GM13977 (cell line): ENCODE measurements around the gene CLPTM1L.
"Not testable (repeated sequence)": the region's sequence is repeated elsewhere in the genome, so short reads cannot be mapped to it uniquely, and the experiment has no call there.

Source experiments
- DNase-seq: peaks from one replicate; pipeline ENCODE4 v3.0.0; 2012; ENCODE audit warnings: low spot score
- CTCF ChIP-seq: IDR thresholded peaks from 2 replicates; pipeline ENCODE4 v1.5.1; 2012; ENCODE audit warnings: mild to moderate bottlenecking, control low read depth; ENCODE audit not compliant: insufficient read depth; ENCODE audit errors: extremely low read depth, missing control alignments
- in situ Hi-C: fragments of 300-500 bp; cut with MboI; formaldehyde crosslinking; loops from one replicate; pipeline ENCODE4 v1.12.0; 2022; ENCODE audit warnings: low sequenced_read_pairs, low pct_unique_long_range_greater_than_20kb, mixed read lengths, inconsistent platforms; ENCODE audit not compliant: unreplicated experiment

CLPTM1L gene

GRCh38 chr5:1293416-1294205 lies 51.3 kb downstream of the CLPTM1L start:
- no peak for TF ChIP-seq CTCF
- in situ Hi-C loops: no loop called here
- DNase-seq: no peak

- TF ChIP-seq CTCF: no peak
- DNase-seq: no peak
- in situ Hi-C loops: no loop called here
These were observed 52.0 kb downstream of the CLPTM1L start for GRCh38 chr5:1292846-1293415.

- in situ Hi-C loops: no loop called here
- no peak for TF ChIP-seq CTCF
- DNase-seq: no peak
These were observed 52.8 kb downstream of the CLPTM1L start for GRCh38 chr5:1292139-1292538.

GRCh38 chr5:1291611-1292080 lies 53.3 kb downstream of the CLPTM1L start:
- in situ Hi-C loops: no loop called here
- TF ChIP-seq CTCF: no peak

GRCh38 chr5:1290956-1291355 lies 53.9 kb downstream of the CLPTM1L start:
- in situ Hi-C loops, DNase-seq: not testable (repeated sequence)

More at GRCh38 chr5:1291611-1292080, 53.3 kb downstream of the CLPTM1L start:
- DNase-seq: no peak

- in situ Hi-C loops, DNase-seq: not testable (repeated sequence)
These were observed 55.3 kb downstream of the CLPTM1L start for GRCh38 chr5:1289559-1289958.

GRCh38 chr5:1288439-1289335 lies 56.2 kb downstream of the CLPTM1L start:
- in situ Hi-C loops: no loop called here
- TF ChIP-seq CTCF: no peak

More at GRCh38 chr5:1288439-1289335, 56.2 kb downstream of the CLPTM1L start:
- no peak for DNase-seq
